Activated CD8-positive, alpha-beta T cell treated with anti-CD3 and anti-CD28 coated beads for 36 hours (primary cell): ENCODE data around the gene PNMA8B. TPM values are rescaled to one million over a fixed set of nuclear protein-coding genes. Genes with fewer than 3 reads are reported as not detected.

Source experiments
- ATAC-seq: fragments of 200-7000 bp; cut with Tn5 transposase; one replicate; pipeline ENCODE4 v1.10.0; 2021; ENCODE audit warnings: mild to moderate bottlenecking, moderate library complexity
- CTCF ChIA-PET: fragments of 350-600 bp; sonication (Branson Sonifier 250); formaldehyde crosslinking; loops from one replicate; lab custom pipeline; 2021; ENCODE audit warnings: antibody characterized with exemption; lab: Charles Lee
- POLR2A ChIA-PET: fragments of 350-600 bp; sonication (Branson Sonifier 250); formaldehyde crosslinking; loops from one replicate; lab custom pipeline; 2021; ENCODE audit warnings: antibody characterized with exemption; lab: Charles Lee
- DNase-seq: peaks from one replicate; pipeline ENCODE4 v3.0.0-alpha.2; 2020
- H3K27ac Mint-ChIP-seq: one replicate; pipeline ENCODE4 v1.8.0; 2021; ENCODE audit warnings: mild to moderate bottlenecking, mixed read lengths
- H3K27me3 Mint-ChIP-seq: one replicate; pipeline ENCODE4 v1.8.0; 2021; ENCODE audit warnings: mixed read lengths
- H3K36me3 Mint-ChIP-seq: one replicate; pipeline ENCODE4 v1.8.0; 2021; ENCODE audit warnings: low read depth, mixed read lengths
- H3K4me1 Mint-ChIP-seq: one replicate; pipeline ENCODE4 v1.8.0; 2021; ENCODE audit warnings: low read depth, mixed read lengths
- H3K4me3 Mint-ChIP-seq: one replicate; pipeline ENCODE4 v1.8.0; 2021; ENCODE audit warnings: mild to moderate bottlenecking, moderate library complexity, mixed read lengths
- H3K9me3 Mint-ChIP-seq: one replicate; pipeline ENCODE4 v1.8.0; 2021; ENCODE audit warnings: mixed read lengths
- intact Hi-C: fragments of 100-400 bp; cut with micrococcal nuclease; formaldehyde crosslinking; loops from one replicate; pipeline ENCODE4 v1.10.0; 2022
- total RNA-seq, 2 experiments: library from RNA; stranded (reverse); gene quantifications; one replicate each; pipeline ENCODE4 v1.2.3, GENCODE V29; 2021
- TF ChIP-seq, protein P1 (sequence below): fragments of 200-600 bp; IDR thresholded peaks from one replicate; pipeline ENCODE4 v1.8.0; 2022; ENCODE audit warnings: antibody characterized with exemption, mild to moderate bottlenecking

Gene PNMA8B
- total RNA-seq, 2 experiments from 2014 or later: not detected

DNA sequence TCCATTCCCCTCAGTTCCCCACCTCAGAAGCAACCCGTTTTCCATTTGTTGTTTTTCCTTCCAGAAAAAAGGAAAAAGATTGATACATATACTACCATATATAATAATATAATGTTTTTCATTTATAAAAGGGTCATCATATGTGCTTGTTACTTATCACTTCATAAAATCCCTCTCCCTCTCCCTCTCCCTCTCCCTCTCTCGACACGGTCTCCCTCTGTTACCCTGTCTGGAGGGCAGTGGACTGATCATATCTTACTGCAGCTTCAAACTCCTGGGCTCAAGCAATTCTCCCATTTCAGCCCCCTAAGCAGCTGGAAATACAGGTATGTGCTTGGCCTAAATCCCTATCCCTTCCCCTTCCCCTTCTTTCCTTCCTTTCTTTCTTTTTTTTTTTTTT, 41.4 kb downstream of the PNMA8B start:
- Mint-ChIP-seq H3K27me3 (peaks cover 17% of the 10 kb centered on the region), H3K36me3 (peaks cover 1% of the 10 kb centered on the region), H3K27ac (no peak overlapping the region), H3K4me1 (no peaks in the 10 kb centered on the region), H3K9me3 (peaks cover 7% of the 10 kb centered on the region), H3K4me3 (no peak overlapping the region)
- ATAC-seq: no peak
- TF ChIP-seq, protein P1, sequence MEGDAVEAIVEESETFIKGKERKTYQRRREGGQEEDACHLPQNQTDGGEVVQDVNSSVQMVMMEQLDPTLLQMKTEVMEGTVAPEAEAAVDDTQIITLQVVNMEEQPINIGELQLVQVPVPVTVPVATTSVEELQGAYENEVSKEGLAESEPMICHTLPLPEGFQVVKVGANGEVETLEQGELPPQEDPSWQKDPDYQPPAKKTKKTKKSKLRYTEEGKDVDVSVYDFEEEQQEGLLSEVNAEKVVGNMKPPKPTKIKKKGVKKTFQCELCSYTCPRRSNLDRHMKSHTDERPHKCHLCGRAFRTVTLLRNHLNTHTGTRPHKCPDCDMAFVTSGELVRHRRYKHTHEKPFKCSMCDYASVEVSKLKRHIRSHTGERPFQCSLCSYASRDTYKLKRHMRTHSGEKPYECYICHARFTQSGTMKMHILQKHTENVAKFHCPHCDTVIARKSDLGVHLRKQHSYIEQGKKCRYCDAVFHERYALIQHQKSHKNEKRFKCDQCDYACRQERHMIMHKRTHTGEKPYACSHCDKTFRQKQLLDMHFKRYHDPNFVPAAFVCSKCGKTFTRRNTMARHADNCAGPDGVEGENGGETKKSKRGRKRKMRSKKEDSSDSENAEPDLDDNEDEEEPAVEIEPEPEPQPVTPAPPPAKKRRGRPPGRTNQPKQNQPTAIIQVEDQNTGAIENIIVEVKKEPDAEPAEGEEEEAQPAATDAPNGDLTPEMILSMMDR: no peak
- DNase-seq: no peak
- CTCF ChIA-PET: no interaction called here
- intact Hi-C loops: no loop called here
- POLR2A ChIA-PET: no interaction called here

- peaks cover 1% of the 10 kb centered on the region for H3K36me3 Mint-ChIP-seq
- peaks cover 8% of the 10 kb centered on the region for H3K9me3 Mint-ChIP-seq
- DNase-seq (no peak), ATAC-seq (no peak)
- TF ChIP-seq, protein P1: no peak
- POLR2A ChIA-PET: no interaction called here
- no peak overlapping the region for H3K27ac Mint-ChIP-seq
- CTCF ChIA-PET: no interaction called here
- H3K4me3 Mint-ChIP-seq: no peak overlapping the region
- intact Hi-C loops: no loop called here
- no peaks in the 10 kb centered on the region for H3K4me1 Mint-ChIP-seq
- H3K27me3 Mint-ChIP-seq: peaks cover 17% of the 10 kb centered on the region
Measured at GRCh38 chr19:46453661-46454060, 42.0 kb downstream of the PNMA8B start.

- H3K4me1 Mint-ChIP-seq: no peaks in the 10 kb centered on the region
- peaks cover 1% of the 10 kb centered on the region for H3K36me3 Mint-ChIP-seq
- no peak overlapping the region for H3K4me3 Mint-ChIP-seq
- DNase-seq: no peak
- TF ChIP-seq, protein P1: no peak
- no peak for ATAC-seq
- ChIA-PET CTCF (no interaction called here), POLR2A (no interaction called here)
- intact Hi-C loops: no loop called here
- H3K27me3 Mint-ChIP-seq: peaks cover 14% of the 10 kb centered on the region
- peaks cover 8% of the 10 kb centered on the region for H3K9me3 Mint-ChIP-seq
- H3K27ac Mint-ChIP-seq: no peak overlapping the region
Measured at GRCh38 chr19:46452186-46452585, 43.5 kb downstream of the PNMA8B start.

GRCh38 chr19:46451352-46451751, 44.3 kb downstream of the PNMA8B start:
- POLR2A ChIA-PET: interaction anchor here (0.6 kb wide), 1 partner anchor 17 kb away, joined by 3 read pairs; no protein-coding TSS in a partner anchor
- Mint-ChIP-seq H3K4me1 (no peaks in the 10 kb centered on the region), H3K36me3 (peaks cover 1% of the 10 kb centered on the region), H3K27me3 (peaks cover 15% of the 10 kb centered on the region), H3K4me3 (no peak overlapping the region), H3K9me3 (peaks cover 8% of the 10 kb centered on the region), H3K27ac (no peak overlapping the region)
- CTCF ChIA-PET: interaction anchor here (0.7 kb wide), 1 partner anchor 55 kb away, joined by 3 read pairs; no protein-coding TSS in a partner anchor
- ATAC-seq (no peak), DNase-seq (no peak)
- TF ChIP-seq, protein P1: no peak
- intact Hi-C loops: no loop called here

DNA sequence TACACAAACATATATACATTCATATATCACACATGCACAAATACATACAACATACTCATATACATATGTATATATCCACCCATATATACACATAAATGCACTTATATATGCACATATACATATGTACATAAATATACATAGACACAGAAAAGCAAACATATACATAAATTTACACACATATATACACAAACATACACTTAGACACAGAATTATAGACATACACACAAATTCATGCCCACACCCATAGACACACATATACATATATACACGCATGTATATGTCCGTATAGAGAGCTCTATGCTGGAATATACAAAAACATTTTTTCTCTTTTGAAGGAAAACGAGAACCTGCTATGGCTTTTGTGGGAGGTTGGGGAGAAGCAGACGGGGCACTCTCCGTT, 44.9 kb downstream of the PNMA8B start:
- H3K36me3 Mint-ChIP-seq: peaks cover 1% of the 10 kb centered on the region
- no peak overlapping the region for H3K4me3 Mint-ChIP-seq
- peaks cover 15% of the 10 kb centered on the region for H3K27me3 Mint-ChIP-seq
- no peak overlapping the region for H3K27ac Mint-ChIP-seq
- POLR2A ChIA-PET: no interaction called here
- intact Hi-C loops: no loop called here
- TF ChIP-seq, protein P1: no peak
- no peak for DNase-seq
- H3K4me1 Mint-ChIP-seq: no peaks in the 10 kb centered on the region
- peaks cover 8% of the 10 kb centered on the region for H3K9me3 Mint-ChIP-seq
- ATAC-seq: no peak
- CTCF ChIA-PET: interaction anchor here (0.7 to 1.5 kb wide), 2 partner anchors 38 to 55 kb away, joined by 3 read pairs; no protein-coding TSS in a partner anchor
